G401 (cell line): Measurements from ENCODE around the gene ASB3. TPM values are rescaled to one million over a fixed set of nuclear protein-coding genes. Genes with fewer than 3 reads are reported as not detected.
A peak's percentile ranks its signal among the peaks of the same experiment; 100 is the strongest.
"Not testable (repeated sequence)": the region's sequence is repeated elsewhere in the genome, so short reads cannot be mapped to it uniquely, and the experiment has no call there.

Experiments used
- DNase-seq: peaks from one replicate; pipeline ENCODE4 v3.0.0-alpha.2; 2015; ENCODE audit warnings: low spot score
- in situ Hi-C: cut with HindIII; loops from 2 replicates; pipeline ENCODE4 v1.10.0; 2016; ENCODE audit warnings: low sequenced_read_pairs, mixed read lengths
- total RNA-seq: library from RNA; depleted of rRNA; stranded (reverse); fragments of >200 nt; shearing (Covaris generic); gene quantifications from 2 replicates; pipeline ENCODE4 v1.2.3, GENCODE V29; 2014

ASB3 gene
- total RNA-seq, 1 experiment from 2014 or later: 42.3 TPM

GRCh38 chr2:53751728-53752127, 35.0 kb downstream of the ASB3 start:
- in situ Hi-C loops: no loop called here
- DNase-seq: no peak

- no peak for DNase-seq
- in situ Hi-C loops: no loop called here
Measured at GRCh38 chr2:53750041-53750768, 36.5 kb downstream of the ASB3 start.

DNA sequence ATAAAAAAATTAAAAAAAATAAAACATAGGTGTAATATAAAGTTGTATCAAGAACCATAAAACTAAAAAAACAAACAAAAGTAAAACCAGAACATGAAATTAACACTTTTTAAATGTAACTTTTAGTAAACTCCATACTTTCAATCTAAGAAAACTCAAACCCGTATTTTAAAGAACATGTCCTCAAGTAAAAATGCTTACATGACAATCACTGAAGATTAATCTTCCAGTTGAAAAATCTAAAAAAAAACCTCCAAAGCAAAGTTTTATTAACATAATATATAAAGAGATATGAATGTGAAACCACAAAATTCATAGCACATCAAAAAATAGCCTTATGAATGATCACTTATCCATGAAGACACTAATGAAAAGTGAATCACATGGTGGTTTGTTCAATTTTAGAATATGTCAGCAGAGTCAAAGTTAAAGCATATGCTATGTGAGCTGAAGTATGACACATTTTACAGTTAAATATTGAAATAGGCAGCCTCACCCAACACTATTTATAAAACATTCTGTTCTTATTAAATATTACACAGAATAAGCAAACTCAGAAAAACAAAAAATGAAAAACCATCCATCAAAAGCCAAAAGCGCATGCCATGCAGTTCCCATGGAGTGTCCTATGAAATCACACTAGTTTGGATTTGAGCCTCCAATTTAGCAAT, 42.2 kb downstream of the ASB3 start:
- in situ Hi-C loops: no loop called here
- DNase-seq: no peak

DNA sequence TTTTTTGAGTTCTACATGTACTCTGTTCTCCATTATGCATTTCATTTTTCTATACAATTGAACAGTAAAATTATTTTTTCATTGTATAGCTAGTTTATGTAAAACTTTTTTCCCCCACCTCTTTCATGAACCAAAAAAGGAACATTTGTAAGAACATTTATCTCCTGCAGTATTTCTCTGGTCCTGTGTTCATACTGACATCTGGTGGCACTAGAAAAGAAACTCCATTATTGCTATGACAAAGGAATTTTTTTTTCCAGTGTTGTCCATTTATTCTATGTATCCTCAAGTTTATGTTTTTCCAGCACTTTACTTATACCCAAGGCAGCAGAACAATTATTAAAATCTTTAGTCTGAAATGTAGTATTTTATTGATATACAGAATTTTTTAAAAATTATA, 46.6 kb downstream of the ASB3 start:
- in situ Hi-C loops: no loop called here
- DNase-seq: peak; percentile 33

DNA sequence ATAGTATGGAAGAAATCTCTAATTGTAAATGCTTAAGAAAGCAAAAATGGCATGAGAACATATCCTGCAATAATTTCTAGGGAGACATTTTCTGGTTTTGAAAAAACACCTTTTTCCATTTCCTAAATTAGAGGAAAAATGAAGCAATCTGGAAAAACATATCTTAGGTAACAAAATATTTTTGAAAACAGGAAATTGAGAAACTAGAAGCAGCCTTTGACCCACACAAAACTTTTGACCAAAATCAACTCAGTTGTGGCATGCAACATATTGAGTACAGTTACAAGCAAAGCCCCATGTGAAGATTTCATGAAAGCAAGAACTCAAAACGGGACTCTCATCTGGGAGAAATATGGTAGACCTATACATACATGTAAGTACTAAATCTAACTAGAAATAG, 47.7 kb downstream of the ASB3 start:
- no peak for DNase-seq
- in situ Hi-C loops: no loop called here

- in situ Hi-C loops: no loop called here
- DNase-seq: no peak
Measured at GRCh38 chr2:53737091-53737490, 49.7 kb downstream of the ASB3 start.

GRCh38 chr2:53729143-53729762, 57.5 kb downstream of the ASB3 start:
- no peak for DNase-seq
- in situ Hi-C loops: no loop called here

DNA sequence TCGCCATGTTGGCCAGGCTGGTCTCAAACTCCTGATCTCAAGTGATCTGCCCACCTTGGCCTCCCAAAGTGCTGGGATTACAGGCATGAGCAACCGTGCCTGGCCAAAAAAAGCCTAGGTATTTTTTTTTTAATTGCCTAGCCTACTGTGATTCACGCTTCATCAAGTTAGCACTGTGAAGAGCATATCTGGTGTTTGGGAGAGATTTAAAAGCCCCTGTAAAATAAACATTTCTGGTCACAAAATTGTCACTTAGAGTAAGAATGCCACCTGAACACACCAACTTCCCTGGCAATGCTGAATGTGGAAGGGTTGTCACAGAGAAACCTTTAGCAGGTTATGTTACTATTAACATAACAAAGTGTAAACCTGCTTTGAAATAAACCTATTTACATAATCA, 58.8 kb downstream of the ASB3 start:
- in situ Hi-C loops: no loop called here
- DNase-seq: no peak

DNA sequence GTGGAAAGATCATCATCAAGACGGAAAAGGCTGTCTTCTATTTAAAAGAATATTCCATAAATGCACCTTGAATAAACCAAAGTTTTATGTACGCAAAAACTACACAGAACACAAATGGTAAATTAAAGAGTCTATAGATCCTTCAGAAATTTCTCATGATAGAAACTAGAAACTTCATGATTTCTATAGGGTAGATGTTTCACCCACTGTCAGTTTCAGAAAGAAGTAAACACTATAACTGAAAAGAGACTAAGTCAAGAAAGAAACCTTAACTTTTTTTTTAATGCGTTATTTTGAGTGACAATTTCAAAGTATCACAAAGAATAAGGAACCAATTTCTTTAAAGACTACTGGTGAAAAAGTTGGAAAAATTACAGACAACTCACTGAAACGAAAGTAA, 61.1 kb downstream of the ASB3 start:
- DNase-seq: no peak
- in situ Hi-C loops: no loop called here

DNA sequence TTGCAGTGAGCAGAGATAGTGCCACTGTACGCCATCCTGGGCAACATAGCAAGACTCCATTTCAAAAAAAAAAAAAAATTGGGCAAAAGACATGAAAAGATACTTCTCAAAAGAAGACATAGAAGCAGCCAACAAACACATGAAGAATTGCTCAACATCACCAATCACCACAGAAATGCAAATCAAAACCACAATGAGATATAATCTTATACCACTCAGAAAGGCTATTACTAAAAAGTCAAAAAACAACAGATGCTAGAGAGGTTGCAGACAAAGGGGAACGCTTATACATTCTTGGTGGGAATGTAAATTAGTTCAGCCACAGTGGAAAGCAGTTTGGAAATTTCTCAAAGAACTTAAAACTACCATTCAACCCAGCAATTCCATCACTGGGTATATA, 62.2 kb downstream of the ASB3 start:
- in situ Hi-C loops: no loop called here
- DNase-seq: no peak

GRCh38 chr2:53720944-53721343, 65.8 kb downstream of the ASB3 start:
- DNase-seq, in situ Hi-C loops: not testable (repeated sequence)

- in situ Hi-C loops: no loop called here
- DNase-seq: no peak
Measured at GRCh38 chr2:53715568-53715967, 71.2 kb downstream of the ASB3 start.

DNA sequence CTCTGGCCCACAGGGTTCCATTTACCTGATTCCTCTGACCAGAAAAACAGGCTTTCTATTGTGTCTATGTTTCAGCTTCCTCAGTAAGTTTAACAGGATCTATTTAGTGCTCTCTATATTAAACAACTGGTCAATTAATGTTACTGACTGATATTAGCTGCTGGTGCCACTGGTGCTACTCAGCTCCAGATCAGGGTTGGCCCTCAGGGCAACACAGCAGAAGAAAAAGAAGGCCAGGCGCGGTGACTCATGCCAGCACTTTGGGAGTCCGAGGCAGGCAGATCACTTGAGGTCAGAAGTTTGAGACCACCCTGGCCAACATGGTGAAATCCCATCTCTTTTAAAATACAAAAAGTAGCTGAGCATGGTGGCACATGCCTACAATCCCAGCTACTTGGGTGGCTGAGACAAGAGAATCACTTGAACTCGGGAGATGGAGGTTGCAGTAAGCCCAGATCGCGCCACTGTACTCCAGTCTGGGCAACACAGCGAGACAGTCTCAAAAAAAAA, 75.4 kb downstream of the ASB3 start:
- DNase-seq: no peak
- in situ Hi-C loops: no loop called here

GRCh38 chr2:53708988-53709387, 77.8 kb downstream of the ASB3 start:
- in situ Hi-C loops: no loop called here

GRCh38 chr2:53701221-53701620, 85.5 kb downstream of the ASB3 start:
- in situ Hi-C loops: no loop called here
- DNase-seq: no peak

More at GRCh38 chr2:53708988-53709387, 77.8 kb downstream of the ASB3 start:
- DNase-seq: no peak

DNA sequence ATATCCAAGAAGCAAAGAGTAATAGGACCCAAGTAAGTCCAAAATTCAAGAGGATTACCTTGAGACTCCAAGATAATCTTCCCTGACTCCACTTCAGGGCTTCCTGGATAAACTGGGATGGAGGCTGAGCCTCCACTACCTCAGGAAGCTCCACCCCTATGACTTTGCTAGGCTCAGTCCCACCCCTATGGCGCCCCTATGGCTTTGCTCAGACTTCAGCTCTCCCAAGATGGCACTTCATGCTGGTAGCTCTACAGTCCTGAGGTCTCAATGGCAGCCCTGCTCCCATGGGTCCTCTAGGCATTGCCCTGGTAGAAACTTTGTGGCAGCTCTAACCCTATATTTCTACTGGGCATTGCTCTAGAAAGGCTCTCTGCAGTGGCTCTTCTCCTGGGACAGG, 89.1 kb downstream of the ASB3 start:
- no peak for DNase-seq
- in situ Hi-C loops: no loop called here

GRCh38 chr2:53697092-53697491, 89.7 kb downstream of the ASB3 start:
- no peak for DNase-seq
- in situ Hi-C loops: no loop called here

DNA sequence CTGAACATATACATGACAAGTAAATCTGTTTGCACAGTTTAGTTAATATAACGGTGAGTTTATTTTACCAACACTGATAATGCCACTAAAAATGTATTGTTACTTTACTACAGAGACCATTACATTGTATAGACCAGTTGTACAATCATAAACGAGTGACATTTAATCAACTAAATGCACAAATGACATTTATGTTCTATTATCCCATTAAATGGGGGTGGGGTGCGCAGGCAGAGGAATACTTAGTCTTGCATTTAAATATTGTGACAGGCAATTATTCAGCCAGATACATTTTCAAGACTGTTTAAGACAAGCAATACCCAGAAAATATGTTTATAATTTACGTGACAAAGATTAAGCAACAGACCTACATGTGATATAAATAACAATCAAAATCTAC, 91.2 kb downstream of the ASB3 start:
- no peak for DNase-seq
- in situ Hi-C loops: no loop called here

DNA sequence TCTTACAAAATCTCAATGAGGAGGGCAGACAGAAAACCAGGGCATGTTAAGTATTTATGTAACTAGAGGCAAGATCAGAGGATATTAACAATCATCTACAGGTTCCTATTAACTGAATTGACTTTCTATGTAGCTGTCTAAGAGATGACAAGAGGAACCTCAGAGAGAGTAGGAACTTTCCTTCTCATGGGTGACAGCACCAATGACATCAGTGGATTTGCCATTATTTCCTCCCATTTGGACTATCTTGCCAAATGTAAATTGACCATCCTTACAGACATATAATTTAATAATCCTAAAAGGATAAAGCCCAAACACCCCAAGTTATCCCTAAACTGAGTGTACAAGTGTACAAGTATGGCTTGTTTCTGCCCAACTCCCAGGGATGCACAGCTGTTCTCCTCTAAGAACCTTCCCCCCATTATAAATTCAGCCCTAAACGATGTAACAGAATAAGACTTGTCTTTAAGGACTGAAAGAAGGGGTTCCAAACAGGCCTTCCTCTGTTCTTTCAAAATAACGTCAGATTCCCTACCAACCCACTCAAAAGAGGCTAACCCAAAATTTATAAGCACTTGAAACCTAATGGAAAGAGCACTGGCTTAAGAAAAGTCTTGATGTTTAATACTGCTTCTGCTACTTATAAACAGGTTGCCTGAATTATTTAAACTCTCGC, 92.5 kb downstream of the ASB3 start:
- in situ Hi-C loops: no loop called here

GRCh38 chr2:53690876-53691275, 95.9 kb downstream of the ASB3 start:
- no peak for DNase-seq
- in situ Hi-C loops: no loop called here

More for the DNA sequence above, 92.5 kb downstream of the ASB3 start:
- DNase-seq: no peak
